Adrenal gland (tissue), 5 donors: ENCODE results near the gene NOSTRIN.

ENCODE experiments used
- CTCF ChIP-seq, 6 experiments: fragments of 450-650 bp in 4 of 6; fragments of 200-600 bp in 2 of 6; sonication (generic) in 1 of 6; IDR thresholded peaks; 1 replicate in 5 of 6; 2 replicates in 1 of 6; pipeline versions ENCODE4 v1.5.1 to v1.8.0; 2016 to 2021; ENCODE audit warnings: antibody characterized with exemption in 6 of 6, mild to moderate bottlenecking in 2 of 6, moderate library complexity in 1 of 6
- POLR2A ChIP-seq, 2 donors: fragments of 450-650 bp; IDR thresholded peaks; one replicate each; pipeline ENCODE4 v1.6.1; 2017; ENCODE audit warnings: antibody characterized with exemption in 2 of 2, mild to moderate bottlenecking in 2 of 2, moderate library complexity in 1 of 2
- donor health status: DM: no; HTN: no; CAD: no.

- TF ChIP-seq POLR2A (IDR thresholded peaks at IDR 0.05) (no peak), CTCF (IDR thresholded peaks at IDR 0.05) (no peak)
Measured at GRCh38 chr2:168855601-168856000, 53.2 kb downstream of the NOSTRIN start.
